Activated T-helper 17 cell treated with anti-CD3 and anti-CD28 coated beads, Interleukin-2, amount 50 U/mL, for 72 hours (primary cell): ENCODE results near the gene LINS1. TPM values are rescaled to one million over a fixed set of nuclear protein-coding genes. Genes with fewer than 3 reads are reported as not detected.
A peak's percentile ranks its signal among the peaks of the same experiment; 100 is the strongest.

Experiments used
- ATAC-seq: fragments of 150-1000 bp; cut with Tn5 transposase; replicated peaks from 2 replicates; pipeline ENCODE4 v1.10.0; 2021; ENCODE audit warnings: mild to moderate bottlenecking, moderate library complexity
- H3K27ac Mint-ChIP-seq: one replicate; pipeline ENCODE4 v1.8.0; 2022; ENCODE audit warnings: mixed read lengths
- H3K27me3 Mint-ChIP-seq: one replicate; pipeline ENCODE4 v1.8.0; 2022; ENCODE audit warnings: mixed read lengths
- H3K36me3 Mint-ChIP-seq: one replicate; pipeline ENCODE4 v1.8.0; 2022; ENCODE audit warnings: low read depth, mild to moderate bottlenecking, mixed read lengths
- H3K4me1 Mint-ChIP-seq: one replicate; pipeline ENCODE4 v1.8.0; 2022; ENCODE audit warnings: mixed read lengths
- H3K4me3 Mint-ChIP-seq: one replicate; pipeline ENCODE4 v1.8.0; 2022; ENCODE audit warnings: mild to moderate bottlenecking, mixed read lengths
- H3K9me3 Mint-ChIP-seq: one replicate; pipeline ENCODE4 v1.8.0; 2022; ENCODE audit warnings: mixed read lengths
- total RNA-seq, 2 donors: library from RNA; stranded (reverse); gene quantifications; one replicate each; pipeline ENCODE4 v1.2.3, GENCODE V29; 2022

LINS1 gene
- total RNA-seq, result 10 to 100 TPM; 33.0 to 45.0 TPM

GRCh38 chr15:100602064-100602822 lies at the start of gene LINS1, which contains the start of gene ASB7:
TSS of gene LINS1 (minus strand) at chr15:100602184. CDS start at chr15:100580842, 21,342 bp downstream.
TSS of gene ASB7 (plus strand) at chr15:100602589. CDS start at chr15:100612217, 9,628 bp downstream.
- Mint-ChIP-seq H3K4me3 (no peak within 1 kb of the TSS), H3K27ac (no peak within 1 kb of the TSS), H3K27me3 (no peaks in the 10 kb centered on the region), H3K9me3 (no peaks in the 10 kb centered on the region), H3K36me3 (peaks cover 66% of the 10 kb centered on the region), H3K4me1 (peaks cover 39% of the 10 kb centered on the region)
- ATAC-seq, result peak; percentile 87

- ATAC-seq, result no peak
- Mint-ChIP-seq H3K27ac (no peak overlapping the region), H3K9me3 (no peaks in the 10 kb centered on the region), H3K36me3 (peaks cover 51% of the 10 kb centered on the region), H3K4me1 (no peaks in the 10 kb centered on the region), H3K27me3 (no peaks in the 10 kb centered on the region), H3K4me3 (no peak overlapping the region)
These were observed 49.3 kb upstream of the LINS1 start for GRCh38 chr15:100651253-100651652.

GRCh38 chr15:100650685-100651084 lies 48.7 kb upstream of the LINS1 start:
- H3K4me1 Mint-ChIP-seq, result no peaks in the 10 kb centered on the region
- no peak for ATAC-seq
- no peaks in the 10 kb centered on the region for H3K9me3 Mint-ChIP-seq
- H3K4me3 Mint-ChIP-seq, result no peak overlapping the region
- no peaks in the 10 kb centered on the region for H3K27me3 Mint-ChIP-seq
- peaks cover 51% of the 10 kb centered on the region for H3K36me3 Mint-ChIP-seq
- H3K27ac Mint-ChIP-seq, result no peak overlapping the region

- ATAC-seq, result no peak
- Mint-ChIP-seq H3K36me3 (peaks cover 51% of the 10 kb centered on the region), H3K4me1 (no peaks in the 10 kb centered on the region), H3K4me3 (no peak overlapping the region), H3K27ac (no peak overlapping the region), H3K27me3 (no peaks in the 10 kb centered on the region), H3K9me3 (no peaks in the 10 kb centered on the region)
These were observed 47.0 kb upstream of the LINS1 start for GRCh38 chr15:100648951-100649350.

- ATAC-seq, result no peak
- Mint-ChIP-seq H3K9me3 (no peaks in the 10 kb centered on the region), H3K4me1 (peaks cover 17% of the 10 kb centered on the region), H3K27me3 (no peaks in the 10 kb centered on the region), H3K4me3 (no peak overlapping the region), H3K27ac (no peak overlapping the region), H3K36me3 (peaks cover 38% of the 10 kb centered on the region)
These were observed 43.7 kb upstream of the LINS1 start for GRCh38 chr15:100645671-100646070.

GRCh38 chr15:100642950-100643338 lies 41.0 kb upstream of the LINS1 start:
- ATAC-seq, result no peak
- Mint-ChIP-seq H3K27ac (no peak overlapping the region), H3K27me3 (no peaks in the 10 kb centered on the region), H3K4me3 (no peak overlapping the region), H3K9me3 (no peaks in the 10 kb centered on the region), H3K36me3 (peaks cover 16% of the 10 kb centered on the region), H3K4me1 (peaks cover 21% of the 10 kb centered on the region)

- peaks cover 13% of the 10 kb centered on the region for H3K36me3 Mint-ChIP-seq
- no peak overlapping the region for H3K4me3 Mint-ChIP-seq
- peaks cover 21% of the 10 kb centered on the region for H3K4me1 Mint-ChIP-seq
- no peaks in the 10 kb centered on the region for H3K27me3 Mint-ChIP-seq
- no peak overlapping the region for H3K27ac Mint-ChIP-seq
- no peaks in the 10 kb centered on the region for H3K9me3 Mint-ChIP-seq
- ATAC-seq, result no peak
These were observed 40.4 kb upstream of the LINS1 start for GRCh38 chr15:100642213-100642949.

GRCh38 chr15:100638177-100638730 lies 36.3 kb upstream of the LINS1 start:
- Mint-ChIP-seq H3K9me3 (no peaks in the 10 kb centered on the region), H3K27me3 (no peaks in the 10 kb centered on the region), H3K27ac (no peak overlapping the region), H3K36me3 (peaks cover 34% of the 10 kb centered on the region), H3K4me3 (no peak overlapping the region), H3K4me1 (peaks cover 31% of the 10 kb centered on the region)
- ATAC-seq, result no peak

GRCh38 chr15:100635406-100636071 lies 33.6 kb upstream of the LINS1 start:
- H3K4me1 Mint-ChIP-seq, result peaks cover 22% of the 10 kb centered on the region
- H3K27ac Mint-ChIP-seq, result no peak overlapping the region
- ATAC-seq, result no peak
- H3K27me3 Mint-ChIP-seq, result no peaks in the 10 kb centered on the region
- H3K9me3 Mint-ChIP-seq, result no peaks in the 10 kb centered on the region
- no peak overlapping the region for H3K4me3 Mint-ChIP-seq
- peaks cover 61% of the 10 kb centered on the region for H3K36me3 Mint-ChIP-seq

GRCh38 chr15:100633763-100634075 lies 31.7 kb upstream of the LINS1 start:
- Mint-ChIP-seq H3K36me3 (peaks cover 79% of the 10 kb centered on the region), H3K4me3 (no peak overlapping the region), H3K4me1 (peaks cover 22% of the 10 kb centered on the region), H3K9me3 (no peaks in the 10 kb centered on the region), H3K27me3 (no peaks in the 10 kb centered on the region), H3K27ac (peak overlapping the region; percentile 58)
- ATAC-seq, result no peak

- no peak overlapping the region for H3K4me3 Mint-ChIP-seq
- H3K36me3 Mint-ChIP-seq, result peaks cover 73% of the 10 kb centered on the region
- H3K9me3 Mint-ChIP-seq, result no peaks in the 10 kb centered on the region
- no peak overlapping the region for H3K27ac Mint-ChIP-seq
- H3K4me1 Mint-ChIP-seq, result peaks cover 22% of the 10 kb centered on the region
- no peaks in the 10 kb centered on the region for H3K27me3 Mint-ChIP-seq
- no peak for ATAC-seq
These were observed 29.8 kb upstream of the LINS1 start for GRCh38 chr15:100631831-100632230.

- no peak overlapping the region for H3K4me3 Mint-ChIP-seq
- ATAC-seq, result no peak
- peaks cover 11% of the 10 kb centered on the region for H3K4me1 Mint-ChIP-seq
- H3K27me3 Mint-ChIP-seq, result no peaks in the 10 kb centered on the region
- peaks cover 57% of the 10 kb centered on the region for H3K36me3 Mint-ChIP-seq
- H3K27ac Mint-ChIP-seq, result no peak overlapping the region
- H3K9me3 Mint-ChIP-seq, result no peaks in the 10 kb centered on the region
These were observed 26.8 kb upstream of the LINS1 start for GRCh38 chr15:100628746-100629145.

GRCh38 chr15:100627789-100628395 lies 25.9 kb upstream of the LINS1 start:
- peaks cover 50% of the 10 kb centered on the region for H3K36me3 Mint-ChIP-seq
- H3K27ac Mint-ChIP-seq, result no peak overlapping the region
- H3K4me3 Mint-ChIP-seq, result no peak overlapping the region
- H3K4me1 Mint-ChIP-seq, result peaks cover 7% of the 10 kb centered on the region
- H3K27me3 Mint-ChIP-seq, result no peaks in the 10 kb centered on the region
- peak; percentile 69 for ATAC-seq
- H3K9me3 Mint-ChIP-seq, result no peaks in the 10 kb centered on the region

- H3K27ac Mint-ChIP-seq, result no peak overlapping the region
- no peaks in the 10 kb centered on the region for H3K9me3 Mint-ChIP-seq
- H3K36me3 Mint-ChIP-seq, result peaks cover 45% of the 10 kb centered on the region
- no peaks in the 10 kb centered on the region for H3K27me3 Mint-ChIP-seq
- ATAC-seq, result no peak
- peaks cover 13% of the 10 kb centered on the region for H3K4me1 Mint-ChIP-seq
- no peak overlapping the region for H3K4me3 Mint-ChIP-seq
These were observed 21.3 kb upstream of the LINS1 start for GRCh38 chr15:100623301-100623700.
